Kidney (tissue), 14 donors: ENCODE results near the gene COPS2. TPM values are rescaled to one million over a fixed set of nuclear protein-coding genes. Genes with fewer than 3 reads are reported as not detected.

ENCODE experiments used
- DNase-seq, 5 donors: peaks; one replicate each; pipeline ENCODE4 v3.0.0-alpha.2; 2013 to 2020
- FAIRE-seq: peaks from 2 replicates; lab custom pipeline; 2012; peaks lifted over from hg19 to GRCh38; lab: Jason Lieb, UNC
- H3K27ac ChIP-seq, 2 donors: one replicate each; pipeline ENCODE4 v1.7.0; 2013; ENCODE audit warnings: low read depth in 2 of 2, low read length in 2 of 2, inconsistent platforms in 1 of 2
- H3K27me3 ChIP-seq: one replicate; pipeline ENCODE4 v1.7.1; 2013; ENCODE audit warnings: low read length, inconsistent platforms; ENCODE audit not compliant: control insufficient read depth, insufficient read depth
- H3K36me3 ChIP-seq, 3 donors: one replicate each; pipeline versions ENCODE4 v1.7.0 to v1.7.1; 2013; ENCODE audit warnings: low read length in 3 of 3, control low read depth in 1 of 3, inconsistent platforms in 1 of 3; ENCODE audit not compliant: insufficient read depth in 3 of 3, control insufficient read depth in 2 of 3
- H3K4me1 ChIP-seq, 3 donors: one replicate each; pipeline versions ENCODE4 v1.7.0 to v1.7.1; 2013; ENCODE audit warnings: low read length in 3 of 3, inconsistent platforms in 1 of 3, low read depth in 1 of 3; ENCODE audit not compliant: control insufficient read depth in 2 of 3, insufficient read depth in 2 of 3
- H3K4me3 ChIP-seq, 3 donors: one replicate each; pipeline versions ENCODE4 v1.7.0 to v1.8.1; 2013; ENCODE audit warnings: low read length in 3 of 3, control low read depth in 1 of 3, inconsistent platforms in 1 of 3
- H3K9ac ChIP-seq, 3 donors: one replicate each; pipeline versions ENCODE4 v1.7.0 to v1.7.1; 2013; ENCODE audit warnings: low read length in 3 of 3, control low read depth in 1 of 3, inconsistent platforms in 1 of 3
- H3K9me3 ChIP-seq, 3 donors: one replicate each; pipeline versions ENCODE4 v1.7.0 to v1.7.1; 2013; ENCODE audit warnings: low read length in 3 of 3, control low read depth in 1 of 3, inconsistent platforms in 1 of 3; ENCODE audit not compliant: control insufficient read depth in 2 of 3, insufficient read depth in 1 of 3
- CTCF ChIP-seq: IDR thresholded peaks from 3 replicates; pipeline ENCODE4 v1.5.1; 2012; ENCODE audit warnings: mild to moderate bottlenecking, moderate library complexity, borderline replicate concordance; ENCODE audit not compliant: insufficient read depth; ENCODE audit errors: extremely low read depth
- intact Hi-C: fragments of 100-400 bp; cut with DNase I; formaldehyde crosslinking; loops from one replicate; pipeline ENCODE4 v1.11.1; 2022
- polyA plus RNA-seq: library from polyadenylated mRNA; stranded (reverse); fragments of 350-450 nt; fragmentation: Illumina TruSeq; extraction: RNeasy Lipid Tissue Mini Kit (QIAGEN cat#74804); gene quantifications from one replicate; pipeline ENCODE4 v1.2.3, GENCODE V29; 2014; ENCODE audit warnings: low read depth, low replicate concordance; ENCODE audit not compliant: insufficient read depth
- total RNA-seq: library from RNA; stranded (reverse); fragmentation: NEBNext Ultra II Directional; extraction: Animal tissue kit (Norgen Biotek cat#: 25700); gene quantifications from one replicate; pipeline ENCODE4 v1.2.1, GENCODE V29; 2021
- donor health status: control.
- donor health status: control.
- donor health status: control.
- donor health status: control.
- donor health status: control.
- donor health status: DM: yes; HTN: yes; CAD: no.
- donor health status: Normal renal cell carcinoma (clear cell type).

The COPS2 gene
- total and polyA plus RNA-seq, 2 donors from 2014 or later: 42.6 to 60.1 TPM

- FAIRE-seq: no peak
- no peak overlapping the region for H3K4me3 ChIP-seq
Measured at GRCh38 chr15:49103002-49103401, 52.4 kb downstream of the COPS2 start.

GRCh38 chr15:49101536-49101935 is 53.9 kb downstream of the COPS2 start:
- intact Hi-C loops: no loop called here
- Histone ChIP-seq H3K27ac (no peak overlapping the region), H3K9ac (no peak overlapping the region), H3K27me3 (no peaks in the 10 kb centered on the region), H3K9me3 (no peaks in the 10 kb centered on the region), H3K4me3 (no peak overlapping the region), H3K36me3 (no peaks in the 10 kb centered on the region), H3K4me1 (no peaks in the 10 kb centered on the region)
- FAIRE-seq: no peak
- no peak for TF ChIP-seq CTCF
- no peak for DNase-seq

More at GRCh38 chr15:49103002-49103401, 52.4 kb downstream of the COPS2 start:
- no peak for DNase-seq
- H3K9me3 ChIP-seq: no peaks in the 10 kb centered on the region
- no peaks in the 10 kb centered on the region for H3K4me1 ChIP-seq
- no peaks in the 10 kb centered on the region for H3K36me3 ChIP-seq
- no peak overlapping the region for H3K9ac ChIP-seq
- intact Hi-C loops: no loop called here
- H3K27me3 ChIP-seq: no peaks in the 10 kb centered on the region
- TF ChIP-seq CTCF: no peak
- H3K27ac ChIP-seq: no peak overlapping the region

GRCh38 chr15:49096090-49096750 is 59.2 kb downstream of the COPS2 start:
- TF ChIP-seq CTCF: no peak

More at GRCh38 chr15:49096090-49096750, 59.2 kb downstream of the COPS2 start:
- intact Hi-C loops: no loop called here
- Histone ChIP-seq H3K36me3 (no peaks in the 10 kb centered on the region), H3K4me3 (no peak overlapping the region), H3K9me3 (no peaks in the 10 kb centered on the region), H3K4me1 (no peaks in the 10 kb centered on the region), H3K9ac (no peak overlapping the region), H3K27ac (no peak overlapping the region), H3K27me3 (no peaks in the 10 kb centered on the region)
- DNase-seq (no peak), FAIRE-seq (no peak)
